ENCODE results near the gene TBC1D19. TPM values are rescaled to one million over a fixed set of nuclear protein-coding genes. Genes with fewer than 3 reads are reported as not detected.
"Not testable (repeated sequence)": the region's sequence is repeated elsewhere in the genome, so short reads cannot be mapped to it uniquely, and the experiment has no call there.

Gene TBC1D19
- polyA plus RNA-seq, 1 experiment, result 8.3 TPM

- Histone ChIP-seq H3K4me3 (ENCODE audit: low read depth, low read length) (no peak overlapping the region), H3K36me3 (ENCODE audit: control insufficient read depth, insufficient read depth, low read length) (no peaks in the 10 kb centered on the region), H3K27me3 (ENCODE audit: control insufficient read depth, insufficient read depth, low read length) (no peaks in the 10 kb centered on the region)
- no peak for DNase-seq (ENCODE audit: low read depth)
- POLR2A ChIA-PET, result no interaction called here
- CTCF ChIA-PET, result no interaction called here
- no peak for TF ChIP-seq CTCF (IDR thresholded peaks at IDR 0.05; ENCODE audit: insufficient read depth, low read depth, low read length)
Observed at GRCh38 chr4:26647523-26648224, 63.8 kb downstream of the TBC1D19 start.

- Histone ChIP-seq H3K4me3 (ENCODE audit: low read depth, low read length) (no peak overlapping the region), H3K27me3 (ENCODE audit: control insufficient read depth, insufficient read depth, low read length) (no peaks in the 10 kb centered on the region), H3K36me3 (ENCODE audit: control insufficient read depth, insufficient read depth, low read length) (no peaks in the 10 kb centered on the region)
- POLR2A ChIA-PET, result no interaction called here
- no peak for DNase-seq (ENCODE audit: low read depth)
- no peak for TF ChIP-seq CTCF (IDR thresholded peaks at IDR 0.05; ENCODE audit: insufficient read depth, low read depth, low read length)
- CTCF ChIA-PET, result interaction anchor here (0.9 kb wide), 1 partner anchor 12 kb away, joined by 3 read pairs; no protein-coding TSS in a partner anchor
Observed at GRCh38 chr4:26648260-26648659, 64.4 kb downstream of the TBC1D19 start.

- H3K36me3 ChIP-seq (ENCODE audit: control insufficient read depth, insufficient read depth, low read length), result peaks cover 1% of the 10 kb centered on the region; the same call in 1 of the 2 replicates
- no peak for DNase-seq (ENCODE audit: low read depth)
- POLR2A ChIA-PET, result no interaction called here
- no peak for TF ChIP-seq CTCF (IDR thresholded peaks at IDR 0.05; ENCODE audit: insufficient read depth, low read depth, low read length)
- H3K27me3 ChIP-seq (ENCODE audit: control insufficient read depth, insufficient read depth, low read length), result no peaks in the 10 kb centered on the region
- no peak overlapping the region for H3K4me3 ChIP-seq (ENCODE audit: low read depth, low read length)
- CTCF ChIA-PET, result interaction anchor here (0.9 kb wide), 1 partner anchor 12 kb away, joined by 3 read pairs; no protein-coding TSS in a partner anchor
Observed at GRCh38 chr4:26660261-26660660, 76.4 kb downstream of the TBC1D19 start.

- CTCF ChIA-PET, result interaction anchor here (1.3 kb wide), 1 partner anchor 11 kb away, joined by 3 read pairs; no protein-coding TSS in a partner anchor
- no peak for TF ChIP-seq CTCF (IDR thresholded peaks at IDR 0.05; ENCODE audit: insufficient read depth, low read depth, low read length)
- no peak for DNase-seq (ENCODE audit: low read depth)
- peaks cover 1% of the 10 kb centered on the region; the same call in 1 of the 2 replicates for H3K36me3 ChIP-seq (ENCODE audit: control insufficient read depth, insufficient read depth, low read length)
- no peak overlapping the region for H3K4me3 ChIP-seq (ENCODE audit: low read depth, low read length)
- H3K27me3 ChIP-seq (ENCODE audit: control insufficient read depth, insufficient read depth, low read length), result no peaks in the 10 kb centered on the region
- POLR2A ChIA-PET, result no interaction called here
Observed at GRCh38 chr4:26663888-26664287, 80.0 kb downstream of the TBC1D19 start.

GRCh38 chr4:26670903-26671537 lies 87.1 kb downstream of the TBC1D19 start:
- ChIA-PET CTCF (no interaction called here), POLR2A (no interaction called here)
- TF ChIP-seq CTCF (IDR thresholded peaks at IDR 0.05; ENCODE audit: insufficient read depth, low read depth, low read length), result no peak
- H3K4me3 ChIP-seq (ENCODE audit: low read depth, low read length), result no peak overlapping the region
- no peak for DNase-seq (ENCODE audit: low read depth)
- no peaks in the 10 kb centered on the region for H3K36me3 ChIP-seq (ENCODE audit: control insufficient read depth, insufficient read depth, low read length)
- H3K27me3 ChIP-seq (ENCODE audit: control insufficient read depth, insufficient read depth, low read length), result no peaks in the 10 kb centered on the region

- H3K4me3 ChIP-seq (ENCODE audit: low read depth, low read length); POLR2A ChIA-PET; H3K36me3 ChIP-seq (ENCODE audit: control insufficient read depth, insufficient read depth, low read length); H3K27me3 ChIP-seq (ENCODE audit: control insufficient read depth, insufficient read depth, low read length); DNase-seq (ENCODE audit: low read depth): not testable (repeated sequence)
- CTCF ChIA-PET, result interaction anchor here (0.9 kb wide), 1 partner anchor 39 kb away, joined by 3 read pairs; no protein-coding TSS in a partner anchor
Observed at GRCh38 chr4:26679040-26679695, 95.3 kb downstream of the TBC1D19 start.
